IMR-90 (cell line): Measurements from ENCODE around the gene TLR10.

Source experiments
- BHLHE40 ChIP-seq: fragments of 150-350 bp; IDR thresholded peaks from 2 replicates; pipeline ENCODE4 v1.6.1; 2016; ENCODE audit warnings: mild to moderate bottlenecking, low read depth, low read length
- CEBPB ChIP-seq: IDR thresholded peaks from 2 replicates; pipeline ENCODE4 v1.6.1; 2012; ENCODE audit warnings: low read depth, low read length, improper control_type of control experiment
- CTCF ChIP-seq: conservative IDR thresholded peaks from 2 replicates; pipeline ENCODE4 v1.5.1; 2012; ENCODE audit warnings: mild to moderate bottlenecking, low read depth, low read length, improper control_type of control experiment
- MXI1 ChIP-seq: IDR thresholded peaks from 2 replicates; pipeline ENCODE4 v1.6.1; 2012; ENCODE audit warnings: low read depth, mild to moderate bottlenecking, low read length, moderate library complexity, borderline replicate concordance
- POLR2A ChIP-seq: IDR thresholded peaks from 2 replicates; pipeline ENCODE4 v1.6.1; 2012; ENCODE audit warnings: mild to moderate bottlenecking, low read depth, low read length
- RFX5 ChIP-seq: IDR thresholded peaks from 2 replicates; pipeline ENCODE4 v1.8.0; 2012; ENCODE audit warnings: low read depth, mild to moderate bottlenecking, low read length, moderate library complexity
- USF2 ChIP-seq: fragments of 150-350 bp; IDR thresholded peaks from 2 replicates; pipeline ENCODE4 v1.6.1; 2017; ENCODE audit warnings: mild to moderate bottlenecking, antibody characterized with exemption, low read length, low read depth

GRCh38 chr4:38787693-38788092 lies 4.9 kb upstream of the TLR10 start:
- TF ChIP-seq CTCF (no peak), RFX5 (no peak), USF2 (no peak), CEBPB (no peak), BHLHE40 (no peak), POLR2A (no peak), MXI1 (no peak)
